GM23338 (cell line): ENCODE results near the gene IFNLR1.

Experiments used
- CREB1 ChIP-seq: fragments of 250-450 bp; sonication (Bioruptor Pico); IDR thresholded peaks from 2 replicates; pipeline ENCODE4 v1.5.0; 2020; ENCODE audit warnings: low read depth, mild to moderate bottlenecking, moderate library complexity
- CTCF ChIP-seq, 2 experiments: fragments of 200-600 bp in 1 of 2; sonication (generic) in 1 of 2; conservative IDR thresholded peaks; 2 replicates each; pipeline versions ENCODE4 v1.5.1 to v1.6.1; 2016 to 2017; ENCODE audit warnings: antibody characterized with exemption in 2 of 2, low read depth in 2 of 2, mild to moderate bottlenecking in 2 of 2, moderate library complexity in 1 of 2
- EZH2 ChIP-seq: fragments of 200-600 bp; sonication (generic); IDR thresholded peaks from one replicate; pipeline ENCODE4 v1.8.0; 2017; ENCODE audit warnings: antibody characterized with exemption, mild to moderate bottlenecking, low read depth; ENCODE audit not compliant: unreplicated experiment
- EZH2phosphoT487 ChIP-seq: fragments of 200-600 bp; sonication (generic); IDR thresholded peaks from one replicate; pipeline ENCODE4 v1.8.1; 2018; ENCODE audit warnings: antibody characterized with exemption; ENCODE audit not compliant: unreplicated experiment
- POLR2AphosphoS5 ChIP-seq: IDR thresholded peaks from 2 replicates; pipeline ENCODE4 v1.6.1; 2016; ENCODE audit warnings: antibody characterized with exemption, low read depth
- STAT1 ChIP-seq: IDR thresholded peaks from one replicate; pipeline ENCODE4 v1.6.1; 2016; ENCODE audit warnings: antibody characterized with exemption; ENCODE audit not compliant: unreplicated experiment
- ZNF114 ChIP-seq: fragments of 250-450 bp; sonication (Bioruptor Pico); IDR thresholded peaks from 2 replicates; pipeline ENCODE4 v1.5.0; 2020; ENCODE audit warnings: mild to moderate bottlenecking, moderate library complexity

GRCh38 chr1:24222008-24222605 is 35.0 kb upstream of the IFNLR1 start:
- TF ChIP-seq ZNF114 (no peak), CTCF (conservative IDR thresholded peaks at IDR 0.05; ENCODE audit: low read depth in 2 of 2) (no peak), POLR2AphosphoS5 (no peak), STAT1 (no peak), EZH2 (no peak), EZH2phosphoT487 (no peak), CREB1 (no peak)
